Femur (tissue), 1 donor: Measurements from ENCODE around the gene SEC11A.
"Not testable (repeated sequence)": the region's sequence is repeated elsewhere in the genome, so short reads cannot be mapped to it uniquely, and the experiment has no call there.

ENCODE experiments used
- DNase-seq: peaks from one replicate; pipeline ENCODE4 v3.0.0-alpha.2; 2017

SEC11A gene

GRCh38 chr15:84736375-84736774, 20.4 kb upstream of the SEC11A start:
- DNase-seq = no peak

- not testable (repeated sequence) for DNase-seq
Measured at GRCh38 chr15:84735480-84736061, 19.6 kb upstream of the SEC11A start.

GRCh38 chr15:84734794-84735479, 19.0 kb upstream of the SEC11A start:
- DNase-seq = peak; percentile 64

- DNase-seq = no peak
Measured at GRCh38 chr15:84731774-84732173, 15.8 kb upstream of the SEC11A start.

GRCh38 chr15:84727429-84727828, 11.5 kb upstream of the SEC11A start:
- DNase-seq = no peak

GRCh38 chr15:84725001-84725491, 9.1 kb upstream of the SEC11A start:
- peak; percentile 50 for DNase-seq

GRCh38 chr15:84722628-84723027, 6.7 kb upstream of the SEC11A start:
- no peak for DNase-seq

- peak; percentile 22 for DNase-seq
Measured at GRCh38 chr15:84721371-84721770, 5.4 kb upstream of the SEC11A start.

GRCh38 chr15:84715441-84716035, 401 bp downstream of the SEC11A start:
- no peak for DNase-seq

- DNase-seq = no peak
Measured at GRCh38 chr15:84714821-84715220, 1.1 kb downstream of the SEC11A start.

GRCh38 chr15:84714372-84714771, 1.6 kb downstream of the SEC11A start:
- DNase-seq = no peak

- DNase-seq = no peak
Measured at GRCh38 chr15:84703808-84704207, 12.1 kb downstream of the SEC11A start.

- DNase-seq = no peak
Measured at GRCh38 chr15:84702961-84703482, 12.9 kb downstream of the SEC11A start.

- no peak for DNase-seq
Measured at GRCh38 chr15:84699538-84700191, 16.3 kb downstream of the SEC11A start.

GRCh38 chr15:84697236-84697990, 18.5 kb downstream of the SEC11A start:
- DNase-seq = no peak

GRCh38 chr15:84696757-84697156, 19.2 kb downstream of the SEC11A start:
- no peak for DNase-seq

- no peak for DNase-seq
Measured at GRCh38 chr15:84690342-84690741, 25.6 kb downstream of the SEC11A start.

GRCh38 chr15:84689858-84690257, 26.1 kb downstream of the SEC11A start:
- DNase-seq = no peak

GRCh38 chr15:84686446-84686845, 29.5 kb downstream of the SEC11A start:
- not testable (repeated sequence) for DNase-seq

- no peak for DNase-seq
Measured at GRCh38 chr15:84685304-84685703, 30.6 kb downstream of the SEC11A start.

- DNase-seq = no peak
Measured at GRCh38 chr15:84684092-84684491, 31.8 kb downstream of the SEC11A start.

GRCh38 chr15:84681831-84682230, 34.1 kb downstream of the SEC11A start:
- DNase-seq = no peak

- DNase-seq = no peak
Measured at GRCh38 chr15:84671211-84671610, 44.7 kb downstream of the SEC11A start.
